CD14-positive monocyte (primary cell): ENCODE results near the gene PFN3. TPM values are rescaled to one million over a fixed set of nuclear protein-coding genes. Genes with fewer than 3 reads are reported as not detected.

Source experiments
- DNase-seq, 3 donors: peaks; one replicate each; pipeline ENCODE4 v3.0.0-alpha.2; 2011 to 2022
- H2AFZ ChIP-seq: 2 replicates; pipeline ENCODE4 v1.6.0; 2012; ENCODE audit warnings: mild to moderate bottlenecking, low read depth, low read length, inconsistent platforms; ENCODE audit not compliant: insufficient read depth, poor library complexity, severe bottlenecking
- H3K27ac ChIP-seq, 2 donors: 1 replicate in 1 of 2; 2 replicates in 1 of 2; pipeline ENCODE4 v1.5.1; 2012 to 2013; ENCODE audit warnings: low read length in 2 of 2, control low read depth in 1 of 2, inconsistent platforms in 1 of 2, low read depth in 1 of 2, mild to moderate bottlenecking in 1 of 2
- H3K27me3 ChIP-seq, 2 donors: one replicate each; pipeline versions ENCODE4 v1.6.0 to v1.6.1; 2011 to 2013; ENCODE audit warnings: low read length in 2 of 2; ENCODE audit not compliant: control insufficient read depth in 2 of 2, insufficient read depth in 2 of 2
- H3K36me3 ChIP-seq, 2 donors: replicated peaks in 1 of 2; 1 replicate in 1 of 2; 2 replicates in 1 of 2; pipeline versions ENCODE4 v1.5.1 to v1.6.1; 2012 to 2013; ENCODE audit warnings: low read length in 2 of 2, control low read depth in 1 of 2, inconsistent platforms in 1 of 2, mild to moderate bottlenecking in 1 of 2; ENCODE audit not compliant: insufficient read depth in 2 of 2, control insufficient read depth in 1 of 2
- H3K4me1 ChIP-seq, 2 donors: 1 replicate in 1 of 2; 2 replicates in 1 of 2; pipeline versions ENCODE4 v1.5.1 to v1.6.1; 2012 to 2013; ENCODE audit warnings: low read length in 2 of 2, control low read depth in 1 of 2, inconsistent platforms in 1 of 2, mild to moderate bottlenecking in 1 of 2, moderate library complexity in 1 of 2; ENCODE audit not compliant: insufficient read depth in 2 of 2, control insufficient read depth in 1 of 2
- H3K4me2 ChIP-seq: replicated peaks from 2 replicates; pipeline ENCODE3; 2012; ENCODE audit warnings: low read length, moderate library complexity, mild to moderate bottlenecking; ENCODE audit not compliant: poor library complexity, severe bottlenecking; ENCODE audit errors: extremely low read depth
- H3K4me3 ChIP-seq, 3 experiments: fragments of 200-600 bp in 1 of 3; sonication (generic) in 1 of 3; replicated peaks in 1 of 3; 1 replicate in 2 of 3; 2 replicates in 1 of 3; pipeline ENCODE4 v1.5.1; 2011 to 2013; ENCODE audit warnings: low read length in 3 of 3, mild to moderate bottlenecking in 3 of 3, control low read depth in 2 of 3, low read depth in 2 of 3, inconsistent platforms in 1 of 3, moderate library complexity in 1 of 3
- H3K79me2 ChIP-seq: 2 replicates; pipeline ENCODE4 v1.6.0; 2012; ENCODE audit warnings: mild to moderate bottlenecking, control low read depth, inconsistent platforms, low read length, moderate library complexity; ENCODE audit not compliant: insufficient read depth
- H3K9ac ChIP-seq: 2 replicates; pipeline ENCODE4 v1.6.0; 2017; ENCODE audit warnings: low read length, mild to moderate bottlenecking; ENCODE audit not compliant: insufficient read depth, poor library complexity, severe bottlenecking
- H3K9me3 ChIP-seq, 2 donors: replicated peaks in 1 of 2; 1 replicate in 1 of 2; 2 replicates in 1 of 2; pipeline versions ENCODE4 v1.5.1 to v1.6.1; 2012 to 2013; ENCODE audit warnings: low read length in 2 of 2, control low read depth in 1 of 2; ENCODE audit not compliant: control insufficient read depth in 1 of 2, insufficient read depth in 1 of 2
- H4K20me1 ChIP-seq: 2 replicates; pipeline ENCODE4 v1.6.0; 2012; ENCODE audit warnings: mild to moderate bottlenecking, low read length, control low read depth, moderate library complexity; ENCODE audit not compliant: insufficient read depth
- H3K27ac Mint-ChIP-seq, 7 donors: one replicate each; pipeline ENCODE4 v1.8.0; 2020; ENCODE audit warnings: mild to moderate bottlenecking in 7 of 7, mixed read lengths in 7 of 7, moderate library complexity in 6 of 7, inconsistent platforms in 2 of 7
- H3K27me3 Mint-ChIP-seq, 3 donors: one replicate each; pipeline ENCODE4 v1.8.0; 2021 to 2022; ENCODE audit warnings: low read depth in 3 of 3, mild to moderate bottlenecking in 3 of 3, mixed read lengths in 3 of 3, moderate library complexity in 3 of 3, inconsistent platforms in 1 of 3
- H3K36me3 Mint-ChIP-seq, 2 donors: one replicate each; pipeline ENCODE4 v1.8.0; 2020; ENCODE audit warnings: mixed read lengths in 2 of 2, inconsistent platforms in 1 of 2, mild to moderate bottlenecking in 1 of 2
- H3K4me1 Mint-ChIP-seq: one replicate; pipeline ENCODE4 v1.8.0; 2020; ENCODE audit warnings: mild to moderate bottlenecking, mixed read lengths
- H3K4me3 Mint-ChIP-seq, 2 donors: one replicate each; pipeline ENCODE4 v1.8.0; 2020; ENCODE audit warnings: mild to moderate bottlenecking in 2 of 2, mixed read lengths in 2 of 2, moderate library complexity in 1 of 2
- H3K9me3 Mint-ChIP-seq, 7 donors: one replicate each; pipeline ENCODE4 v1.8.0; 2020 to 2022; ENCODE audit warnings: mixed read lengths in 7 of 7, mild to moderate bottlenecking in 6 of 7, moderate library complexity in 6 of 7, inconsistent platforms in 2 of 7
- WGBS: methylation state at CpG from one replicate; pipeline ENCODE4 v1.1.5; 2013; ENCODE audit warnings: missing lambda C conversion rate; ENCODE audit not compliant: insufficient coverage; 5-methylcytosine and 5-hydroxymethylcytosine counted together
- intact Hi-C, 2 donors: fragments of 100-400 bp; cut with micrococcal nuclease; formaldehyde crosslinking; loops; one replicate each; pipeline versions ENCODE4 v1.15.0 to v1.15.1; 2023
- polyA plus RNA-seq, 3 donors: library from polyadenylated mRNA; depleted of rRNA in 1 of 3; unstranded in 2 of 3; stranded (reverse) in 1 of 3; fragments of 300-500 nt in 2 of 3; fragments of >200 nt in 1 of 3; fragmentation: Illumina TruSeq in 2 of 3; gene quantifications; 1 replicate in 2 of 3; 2 replicates in 1 of 3; pipeline ENCODE4 v1.2.3, GENCODE V29; 2012 to 2021
- TF ChIP-seq, protein P1 (sequence below): fragments of 200-600 bp; IDR thresholded peaks from one replicate; pipeline ENCODE4 v1.8.0; 2022; ENCODE audit warnings: antibody characterized with exemption, mild to moderate bottlenecking

PFN3 gene
- polyA plus RNA-seq, 3 donors = not detected

- intact Hi-C loops = no loop called here
- H3K27me3 ChIP-seq = no peaks in the 10 kb centered on the region
- Mint-ChIP-seq H3K27ac (peak overlapping the region in 4 of 7 donors; percentile 14 to 42 (median 29)), H3K9me3 (peaks cover 3 to 11% (median 7%) of the 10 kb centered on the region in 7 donors), H3K4me1 (peaks cover 84% of the 10 kb centered on the region), H3K36me3 (peaks cover 13 to 24% of the 10 kb centered on the region in 2 donors), H3K27me3 (peaks cover 0 to 2% (median 1%) of the 10 kb centered on the region in 3 donors), H3K4me3 (no peak overlapping the region)
- H3K4me3 ChIP-seq = no peak overlapping the region
- peak overlapping the region in 1 of 2 donors; percentile 47 for H3K27ac ChIP-seq
- H4K20me1 ChIP-seq = peaks cover 29% of the 10 kb centered on the region
- no peak overlapping the region for H3K9ac ChIP-seq
- peaks cover 0 to 7% of the 10 kb centered on the region in 2 donors for H3K9me3 ChIP-seq
- TF ChIP-seq, protein P1, sequence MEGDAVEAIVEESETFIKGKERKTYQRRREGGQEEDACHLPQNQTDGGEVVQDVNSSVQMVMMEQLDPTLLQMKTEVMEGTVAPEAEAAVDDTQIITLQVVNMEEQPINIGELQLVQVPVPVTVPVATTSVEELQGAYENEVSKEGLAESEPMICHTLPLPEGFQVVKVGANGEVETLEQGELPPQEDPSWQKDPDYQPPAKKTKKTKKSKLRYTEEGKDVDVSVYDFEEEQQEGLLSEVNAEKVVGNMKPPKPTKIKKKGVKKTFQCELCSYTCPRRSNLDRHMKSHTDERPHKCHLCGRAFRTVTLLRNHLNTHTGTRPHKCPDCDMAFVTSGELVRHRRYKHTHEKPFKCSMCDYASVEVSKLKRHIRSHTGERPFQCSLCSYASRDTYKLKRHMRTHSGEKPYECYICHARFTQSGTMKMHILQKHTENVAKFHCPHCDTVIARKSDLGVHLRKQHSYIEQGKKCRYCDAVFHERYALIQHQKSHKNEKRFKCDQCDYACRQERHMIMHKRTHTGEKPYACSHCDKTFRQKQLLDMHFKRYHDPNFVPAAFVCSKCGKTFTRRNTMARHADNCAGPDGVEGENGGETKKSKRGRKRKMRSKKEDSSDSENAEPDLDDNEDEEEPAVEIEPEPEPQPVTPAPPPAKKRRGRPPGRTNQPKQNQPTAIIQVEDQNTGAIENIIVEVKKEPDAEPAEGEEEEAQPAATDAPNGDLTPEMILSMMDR = no peak
- H3K79me2 ChIP-seq = peaks cover 44% of the 10 kb centered on the region
- H3K36me3 ChIP-seq = peaks cover 2 to 6% of the 10 kb centered on the region in 2 donors
- no peak overlapping the region for H2AFZ ChIP-seq
- H3K4me1 ChIP-seq = peaks cover 88 to 95% of the 10 kb centered on the region in 2 donors
- DNase-seq = peak in 1 of 3 donors; percentile 32
- no peak overlapping the region for H3K4me2 ChIP-seq
- WGBS = 14% methylated on average over 1 of the region's 1 CpG
These were observed 44.6 kb downstream of the PFN3 start for GRCh38 chr5:177355868-177356168.

DNA sequence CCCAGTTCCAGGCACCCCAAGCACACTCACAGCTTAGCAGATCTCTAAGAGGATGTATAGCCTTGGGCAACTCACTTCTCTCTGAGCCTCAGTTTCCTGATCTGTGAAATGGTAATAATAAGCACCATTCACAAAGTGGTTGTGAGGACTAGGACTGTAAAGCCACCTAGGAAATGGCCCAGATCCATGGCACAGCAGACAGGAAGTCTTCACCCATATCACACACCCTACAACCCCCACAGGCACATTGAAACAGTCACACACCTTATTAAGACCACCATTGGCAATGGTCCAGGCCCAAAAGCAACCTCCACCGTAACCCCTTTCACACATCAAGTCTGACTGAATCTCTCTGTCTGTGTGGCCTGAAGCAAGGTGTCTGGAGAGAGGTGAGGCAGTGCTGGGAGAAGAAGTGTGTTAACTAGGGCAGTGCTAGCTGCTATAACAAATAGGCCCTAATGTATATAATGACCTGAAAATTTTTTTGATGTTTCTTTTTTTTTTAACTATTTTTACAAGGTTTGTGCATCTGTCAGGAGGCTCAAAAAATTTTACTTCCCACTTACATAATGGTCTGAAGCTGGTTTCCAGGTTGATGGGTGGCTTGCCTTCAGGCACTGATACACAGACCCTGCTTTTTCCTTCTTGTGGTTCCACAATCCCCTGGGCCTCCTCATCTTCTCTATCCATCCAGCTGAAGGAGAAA, 45.1 kb downstream of the PFN3 start:
- H3K9ac ChIP-seq = no peak overlapping the region
- peak overlapping the region; percentile 35 for H3K4me2 ChIP-seq
- WGBS = no CpG with 5 or more reads among the region's 1 CpG
- Mint-ChIP-seq H3K27me3 (peaks cover 0 to 2% (median 1%) of the 10 kb centered on the region in 3 donors), H3K4me1 (peaks cover 85% of the 10 kb centered on the region), H3K9me3 (peaks cover 3 to 11% (median 7%) of the 10 kb centered on the region in 7 donors), H3K27ac (peak overlapping the region in 5 of 7 donors; percentile 26 to 68 (median 42)), H3K36me3 (peaks cover 13 to 24% of the 10 kb centered on the region in 2 donors), H3K4me3 (no peak overlapping the region)
- H3K36me3 ChIP-seq = peaks cover 2 to 6% of the 10 kb centered on the region in 2 donors
- DNase-seq = no peak
- peaks cover 88 to 95% of the 10 kb centered on the region in 2 donors for H3K4me1 ChIP-seq
- intact Hi-C loops = no loop called here
- no peaks in the 10 kb centered on the region for H3K27me3 ChIP-seq
- H3K4me3 ChIP-seq = peak overlapping the region in 1 of 3 experiments; percentile 34
- H2AFZ ChIP-seq = no peak overlapping the region
- TF ChIP-seq, protein P1 = no peak
- H3K79me2 ChIP-seq = peaks cover 44% of the 10 kb centered on the region
- peaks cover 32% of the 10 kb centered on the region for H4K20me1 ChIP-seq
- peaks cover 0 to 7% of the 10 kb centered on the region in 2 donors for H3K9me3 ChIP-seq
- H3K27ac ChIP-seq = peak overlapping the region; percentile 17 to 47
